HFF-Myc (cell line): ENCODE data around the gene HNRNPAB.

Experiments
- DNase-seq: peaks from one replicate; pipeline ENCODE4 v3.0.0-alpha.2; 2011; ENCODE audit warnings: low read depth; ENCODE audit errors: extremely low read depth
- H3K4me3 ChIP-seq: replicated peaks from 2 replicates; pipeline ENCODE4 v1.5.1; 2011; ENCODE audit warnings: low read depth, mild to moderate bottlenecking, control low read depth, low read length
- CTCF ChIP-seq: IDR thresholded peaks from 2 replicates; pipeline ENCODE4 v1.5.1; 2012; ENCODE audit warnings: mild to moderate bottlenecking, low read depth, low read length, control low read depth; ENCODE audit errors: missing control alignments

The HNRNPAB gene

GRCh38 chr5:178207183-178207916 is 3.0 kb downstream of the HNRNPAB start:
- H3K4me3 ChIP-seq = peak overlapping the region; percentile 97
- no peak for TF ChIP-seq CTCF
- DNase-seq = no peak

DNA sequence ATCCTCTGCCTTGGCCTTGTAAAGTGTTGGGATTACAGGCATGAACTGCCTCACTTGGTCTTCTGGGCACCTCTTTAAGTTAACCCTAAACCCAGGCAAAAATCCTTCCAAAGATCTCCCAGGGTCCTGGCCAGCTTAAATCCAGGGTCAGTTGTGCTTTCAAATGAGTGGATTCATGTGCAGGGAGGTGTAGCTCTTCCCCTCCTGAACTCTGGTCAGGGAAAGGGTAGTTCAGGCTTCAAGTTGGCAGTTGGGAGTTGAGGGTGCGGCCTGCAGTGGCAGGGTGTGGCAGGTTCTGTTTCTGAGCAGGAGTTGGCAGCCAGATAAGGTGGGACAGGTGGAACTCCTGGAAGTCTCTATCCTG is 3.6 kb downstream of the HNRNPAB start:
- TF ChIP-seq CTCF = no peak
- DNase-seq = no peak
- H3K4me3 ChIP-seq = no peak overlapping the region

DNA sequence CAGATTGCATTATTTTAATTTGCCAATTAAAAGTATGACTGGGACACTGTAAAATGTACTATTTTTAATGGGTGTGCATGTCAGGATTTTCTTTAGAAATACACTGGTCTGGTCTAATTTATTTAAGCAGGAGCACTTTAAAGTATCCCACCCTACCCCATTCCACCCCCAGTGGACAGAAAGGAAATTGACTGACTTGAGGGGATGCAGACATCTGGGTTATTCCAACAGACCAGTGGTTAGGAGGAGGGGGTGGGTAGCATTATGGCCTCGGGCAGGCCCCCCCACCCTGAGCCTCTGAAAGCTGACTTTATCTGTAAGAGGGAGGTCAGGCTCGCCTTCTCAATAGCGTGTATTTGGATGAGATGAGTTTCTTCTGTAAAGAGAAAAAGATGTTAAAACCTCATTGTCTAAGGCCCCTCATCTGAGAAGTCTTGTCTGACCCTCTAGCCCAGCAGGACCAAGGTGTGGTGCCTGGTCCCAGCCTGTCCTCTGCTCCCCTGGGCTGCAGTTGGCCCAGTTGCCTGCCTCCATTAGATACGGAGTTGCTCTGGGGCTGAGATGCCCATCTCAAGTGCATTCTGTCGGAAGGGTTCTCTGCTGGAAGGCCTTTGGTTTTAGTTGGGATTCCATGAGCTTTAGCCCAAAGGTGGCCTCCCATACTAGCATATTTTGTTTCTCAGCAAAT is 4.4 kb downstream of the HNRNPAB start:
- DNase-seq = no peak
- H3K4me3 ChIP-seq = no peak overlapping the region

GRCh38 chr5:178209334-178210072 is 5.2 kb downstream of the HNRNPAB start:
- no peak for DNase-seq
- H3K4me3 ChIP-seq = no peak overlapping the region
- no peak for TF ChIP-seq CTCF

More for the DNA sequence above, 4.4 kb downstream of the HNRNPAB start:
- TF ChIP-seq CTCF = peak; percentile 15

- no peak for DNase-seq
- no peak overlapping the region for H3K4me3 ChIP-seq
- no peak for TF ChIP-seq CTCF
Observed at GRCh38 chr5:178210073-178210535, 5.8 kb downstream of the HNRNPAB start.

- TF ChIP-seq CTCF = no peak
- no peak for DNase-seq
- no peak overlapping the region for H3K4me3 ChIP-seq
Observed at GRCh38 chr5:178210686-178211085, 6.4 kb downstream of the HNRNPAB start.
